Stimulated activated CD8-positive, alpha-beta memory T cell treated with anti-CD3 and anti-CD28 coated beads, Interleukin-15, amount 100 ng/mL, for 24 hours (primary cell): ENCODE results near the gene SPIN1.

Experiments used
- DNase-seq: peaks from one replicate; pipeline ENCODE4 v3.0.0-alpha.2; 2020; ENCODE audit warnings: low read depth

SPIN1 gene

GRCh38 chr9:88436379-88436778, 48.1 kb downstream of the SPIN1 start:
- DNase-seq: no peak

DNA sequence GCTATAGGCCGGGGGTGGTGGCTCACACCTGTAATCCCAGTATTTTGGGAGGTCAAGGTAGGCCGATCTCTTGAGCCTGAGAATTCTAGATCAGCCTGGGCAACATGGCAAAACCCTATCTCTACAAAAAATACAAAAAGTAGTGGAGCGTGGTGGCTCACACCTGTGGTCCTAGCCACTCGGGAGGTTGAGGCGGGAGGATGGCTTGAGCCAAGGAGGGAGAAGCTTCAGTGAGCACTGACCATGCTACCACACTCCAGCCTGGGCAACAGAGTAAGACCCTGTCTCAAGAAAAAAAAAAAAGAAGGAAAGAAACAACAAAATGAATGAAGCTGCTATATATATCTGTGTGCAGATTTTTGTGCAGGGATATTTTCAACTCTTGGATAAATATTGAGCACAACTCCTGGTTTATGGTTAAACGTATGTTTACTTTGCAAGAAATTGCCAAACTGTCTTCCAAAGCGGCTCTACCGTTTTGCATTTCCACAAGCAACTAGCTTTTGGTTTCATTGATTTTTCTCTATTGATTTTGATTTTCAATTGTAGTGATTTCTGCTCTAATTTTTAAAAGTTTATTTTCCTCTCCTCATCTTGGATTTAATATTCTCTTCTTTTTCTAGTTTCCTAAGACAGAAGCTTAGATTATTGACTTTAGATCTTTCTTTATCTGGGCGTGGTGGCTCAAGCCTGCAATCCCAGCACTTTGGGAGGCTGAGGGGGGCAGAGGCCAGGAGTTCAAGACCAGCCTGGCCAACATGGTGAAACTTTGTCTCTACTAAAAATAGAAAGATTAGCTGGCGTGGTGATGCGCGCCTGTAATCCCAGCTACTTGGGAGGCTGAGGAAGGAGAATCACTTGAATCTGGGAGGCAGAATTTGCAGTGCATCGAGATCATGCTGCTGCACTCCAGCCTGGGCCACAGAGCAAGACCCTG, 49.2 kb downstream of the SPIN1 start:
- no peak for DNase-seq

DNA sequence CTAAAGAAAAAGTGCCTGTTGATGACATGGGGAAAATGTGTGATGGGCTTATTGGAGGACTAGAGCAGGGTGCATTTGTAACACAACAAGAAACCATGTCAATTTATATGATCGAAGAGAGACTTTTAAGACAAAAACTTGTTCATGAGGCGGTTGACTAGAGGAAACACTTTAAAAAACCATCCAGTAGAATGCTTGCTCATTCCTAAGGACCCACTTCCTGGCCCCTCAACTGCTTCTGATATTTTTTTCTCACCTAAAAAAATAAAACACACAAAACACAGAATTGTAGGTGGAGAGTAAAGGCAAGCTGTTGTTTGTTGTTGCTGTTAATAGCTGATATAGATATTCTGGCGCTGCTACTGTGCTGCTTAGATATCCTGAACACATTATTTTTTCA, 50.6 kb downstream of the SPIN1 start:
- no peak for DNase-seq

DNA sequence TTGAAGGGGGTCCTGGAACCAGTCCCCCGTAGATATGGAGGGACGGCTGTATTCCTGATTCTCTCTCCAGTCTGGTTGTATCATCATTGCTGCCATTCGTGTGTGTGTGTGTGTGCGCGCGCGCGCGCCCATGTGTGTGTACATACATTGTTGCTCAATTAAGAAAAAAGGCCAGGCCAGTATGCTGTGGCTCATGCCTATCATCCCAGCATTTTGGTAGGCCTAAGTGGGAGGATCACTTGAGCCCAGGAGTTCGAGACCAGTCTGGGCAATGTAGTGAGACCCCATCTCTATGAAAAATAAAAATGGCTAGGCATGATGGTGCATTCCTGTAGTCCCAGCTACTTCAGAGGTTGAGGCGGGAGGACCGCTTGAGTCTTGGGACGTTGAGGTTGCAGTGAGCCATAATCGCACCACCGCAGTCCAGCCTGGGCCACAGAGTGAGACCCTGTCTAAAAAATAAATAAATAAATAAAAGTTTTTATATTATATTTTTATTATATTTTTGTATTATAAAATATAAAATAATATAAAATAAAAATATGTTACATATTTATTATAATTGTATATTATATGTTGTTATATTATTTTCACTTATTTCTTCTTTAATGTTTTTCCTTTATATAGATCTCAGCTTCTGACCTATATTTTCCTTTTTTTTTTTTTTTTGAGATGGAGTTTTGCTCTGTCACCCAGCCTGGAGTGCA, 53.2 kb downstream of the SPIN1 start:
- DNase-seq: no peak

- no peak for DNase-seq
These were observed 55.4 kb downstream of the SPIN1 start for GRCh38 chr9:88443480-88444113.

DNA sequence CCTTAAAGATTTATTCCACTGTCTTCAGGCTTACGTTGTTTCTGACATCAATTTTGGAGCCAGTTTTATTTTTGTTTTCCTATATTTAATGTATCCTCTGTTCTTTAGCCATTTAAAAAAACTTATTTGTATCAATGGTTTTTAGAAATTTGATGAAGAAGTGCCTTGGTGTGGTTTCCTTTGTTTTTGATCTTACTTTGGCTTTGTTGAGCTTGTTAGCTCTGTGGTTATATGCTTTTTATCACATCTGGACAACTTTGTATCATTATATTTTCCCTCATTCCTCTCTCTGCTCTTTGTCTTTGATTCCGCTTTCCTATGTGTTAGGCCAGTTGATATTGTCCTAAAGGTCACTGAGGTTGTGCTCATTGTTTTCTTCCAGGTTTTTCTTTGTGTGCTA, 58.5 kb downstream of the SPIN1 start:
- DNase-seq: no peak

GRCh38 chr9:88447431-88447830, 59.2 kb downstream of the SPIN1 start:
- no peak for DNase-seq

- DNase-seq: no peak
These were observed 62.9 kb downstream of the SPIN1 start for GRCh38 chr9:88451160-88451559.

GRCh38 chr9:88458716-88459465, 70.6 kb downstream of the SPIN1 start:
- no peak for DNase-seq

DNA sequence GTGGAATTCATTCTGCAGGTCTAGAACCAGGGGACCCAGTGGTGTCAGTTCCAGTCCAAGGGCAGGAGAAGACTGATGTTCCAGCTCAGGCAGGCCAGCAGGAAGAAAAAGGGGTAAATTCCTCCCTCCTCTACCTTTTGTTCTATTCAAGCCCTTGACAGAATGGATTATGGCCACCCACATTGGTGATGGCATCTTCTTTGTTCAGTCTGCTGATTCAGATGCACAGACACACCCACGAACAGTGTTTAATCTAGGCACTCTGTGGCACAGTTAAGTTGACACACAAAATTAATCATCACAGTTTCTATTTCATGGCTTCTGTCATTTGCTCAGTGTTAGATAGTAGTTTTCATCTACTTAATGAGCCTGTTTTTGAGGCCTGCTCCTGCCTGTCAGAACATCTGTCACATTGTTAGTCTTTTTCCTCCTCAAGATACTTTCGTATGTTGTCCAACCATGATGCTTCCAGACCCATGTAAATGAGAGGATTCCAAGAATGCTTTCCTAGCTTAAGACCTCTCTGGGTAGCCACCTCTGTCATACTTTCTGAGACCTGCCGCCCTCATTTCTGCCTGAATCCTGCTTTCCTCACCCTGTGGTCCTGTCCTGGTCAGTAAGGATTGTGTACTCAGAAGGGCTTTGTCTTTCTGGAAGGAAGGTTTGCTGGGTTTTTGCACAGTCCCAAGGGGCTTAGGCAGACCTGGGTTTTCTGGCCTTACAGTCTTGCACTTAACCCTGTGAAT, 72.5 kb downstream of the SPIN1 start:
- DNase-seq: no peak

DNA sequence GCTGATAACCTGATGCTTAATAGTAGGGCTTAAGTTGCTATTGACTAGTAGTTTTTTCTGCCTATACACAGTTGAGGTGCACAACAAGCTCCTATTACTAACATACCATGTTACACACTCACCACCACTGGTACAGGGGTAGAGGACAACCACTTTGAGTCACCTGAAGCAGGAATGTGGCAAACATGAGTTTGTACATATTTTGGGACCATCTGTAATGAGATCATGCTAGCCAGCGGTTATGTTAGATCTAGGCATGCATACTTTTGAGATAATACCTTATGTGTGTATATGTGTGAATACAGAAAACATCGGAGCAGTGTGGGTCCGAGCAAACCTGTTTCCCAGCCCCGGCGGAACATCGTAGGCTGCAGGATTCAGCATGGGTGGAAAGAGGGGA, 73.9 kb downstream of the SPIN1 start:
- no peak for DNase-seq

DNA sequence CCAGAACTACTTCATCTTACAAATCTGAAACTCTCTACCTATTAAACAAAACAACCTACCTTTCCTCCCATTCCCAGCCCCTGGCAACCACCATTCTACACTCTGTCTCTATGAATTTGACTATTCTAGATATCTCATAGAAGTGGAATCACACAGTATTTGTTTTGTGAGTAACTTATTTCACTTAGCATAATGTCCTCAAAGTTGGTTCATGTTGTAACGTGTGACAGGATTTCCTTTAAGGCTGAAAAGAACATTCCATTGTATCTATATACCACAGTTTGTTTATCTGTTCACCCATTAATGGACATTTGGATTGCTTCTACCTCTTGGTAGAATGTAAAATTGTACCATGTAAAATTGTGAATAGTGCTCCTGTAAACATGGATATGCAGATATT, 76.6 kb downstream of the SPIN1 start:
- DNase-seq: no peak

DNA sequence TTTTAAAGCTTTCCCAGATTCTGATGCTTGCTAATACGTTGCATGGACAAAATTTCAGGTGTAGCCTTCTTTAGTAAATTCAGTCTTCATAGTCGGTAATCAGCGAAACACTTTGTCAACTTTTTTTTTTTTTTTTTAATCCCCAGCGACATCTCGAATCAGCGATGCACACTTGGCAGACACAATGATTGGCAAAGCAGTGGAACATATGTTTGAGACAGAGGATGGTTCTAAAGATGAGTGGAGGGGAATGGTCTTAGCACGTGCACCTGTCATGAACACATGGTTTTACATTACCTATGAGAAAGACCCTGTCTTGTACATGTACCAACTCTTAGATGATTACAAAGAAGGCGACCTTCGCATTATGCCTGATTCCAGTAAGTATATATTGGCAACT, 80.0 kb downstream of the SPIN1 start:
- DNase-seq: no peak

DNA sequence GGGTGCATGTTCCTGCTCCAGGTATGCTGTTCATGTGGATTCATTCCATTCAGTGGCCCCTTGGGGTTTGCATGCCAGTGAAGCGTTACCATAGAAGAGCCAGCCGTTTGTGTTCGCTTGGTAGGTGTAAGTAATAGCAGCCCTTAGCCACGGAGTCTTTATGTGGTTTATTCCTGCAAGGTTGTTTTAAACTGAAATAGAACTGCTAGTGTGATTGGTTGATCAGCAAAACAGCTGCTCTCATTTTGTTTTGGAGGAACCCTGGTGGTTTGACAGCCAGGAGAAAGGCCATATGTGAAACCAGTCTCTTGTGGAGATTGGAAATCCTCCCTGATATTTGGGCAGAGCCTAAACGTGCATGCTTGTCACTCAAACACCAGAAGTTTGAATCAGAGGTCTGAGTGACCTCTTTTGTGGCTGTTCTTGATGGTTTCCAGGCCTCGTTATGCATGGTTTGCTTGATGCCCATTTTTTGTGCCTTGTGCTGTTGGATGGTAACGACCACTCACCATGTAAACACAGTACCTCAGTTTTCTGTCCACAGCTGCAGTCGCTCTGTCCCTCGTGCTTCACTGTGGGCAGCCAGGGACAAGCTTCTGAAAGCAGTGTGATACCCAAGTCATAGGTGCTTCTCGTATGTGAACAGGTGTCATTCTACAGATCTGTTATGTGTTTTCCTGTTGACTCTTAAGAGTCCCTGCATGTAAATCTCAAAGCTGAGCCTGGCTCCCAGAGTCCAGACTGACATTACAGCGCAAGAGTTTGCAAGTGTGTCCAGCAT, 88.4 kb downstream of the SPIN1 start:
- DNase-seq: no peak

- no peak for DNase-seq
These were observed 89.1 kb downstream of the SPIN1 start for GRCh38 chr9:88477300-88477751.

DNA sequence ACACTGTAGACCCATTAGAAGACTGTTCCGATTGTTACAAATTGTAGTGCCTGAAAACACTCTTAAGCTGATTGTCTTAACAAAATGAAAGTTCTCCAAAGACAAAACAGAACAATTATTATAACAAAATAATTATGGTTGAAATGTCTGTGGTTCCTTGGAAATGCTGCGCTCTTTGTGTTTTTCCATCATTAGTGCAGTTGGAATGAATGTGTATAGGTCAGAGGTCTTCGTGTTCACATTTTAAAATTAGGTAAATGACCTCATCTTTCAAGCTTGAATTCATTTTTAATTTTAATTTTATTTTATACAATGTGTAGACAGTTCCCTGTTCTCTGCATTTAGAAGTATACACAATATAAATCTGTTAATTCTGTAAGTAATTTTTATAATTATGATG, 90.0 kb downstream of the SPIN1 start:
- no peak for DNase-seq

GRCh38 chr9:88481933-88482332, 93.7 kb downstream of the SPIN1 start:
- no peak for DNase-seq

DNA sequence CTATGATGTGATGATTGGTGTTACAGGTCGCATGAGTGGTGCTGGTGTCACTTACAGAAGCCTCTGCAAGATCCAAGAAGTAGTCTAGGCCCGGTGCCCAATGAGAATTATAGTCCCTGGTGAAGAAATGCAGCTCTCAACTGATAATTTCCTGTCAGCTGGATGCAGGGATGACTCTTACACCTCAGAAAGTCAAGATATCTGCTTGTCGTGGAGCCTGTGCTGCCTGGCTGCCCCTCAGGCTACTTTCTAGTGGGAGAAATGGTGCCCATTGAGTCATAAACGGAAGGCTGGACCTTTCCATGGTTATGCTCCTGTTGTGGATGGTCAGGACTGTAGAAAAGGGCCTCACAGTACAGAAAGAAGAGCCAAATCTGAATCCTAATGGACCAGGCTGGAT, 99.9 kb downstream of the SPIN1 start:
- no peak for DNase-seq

DNA sequence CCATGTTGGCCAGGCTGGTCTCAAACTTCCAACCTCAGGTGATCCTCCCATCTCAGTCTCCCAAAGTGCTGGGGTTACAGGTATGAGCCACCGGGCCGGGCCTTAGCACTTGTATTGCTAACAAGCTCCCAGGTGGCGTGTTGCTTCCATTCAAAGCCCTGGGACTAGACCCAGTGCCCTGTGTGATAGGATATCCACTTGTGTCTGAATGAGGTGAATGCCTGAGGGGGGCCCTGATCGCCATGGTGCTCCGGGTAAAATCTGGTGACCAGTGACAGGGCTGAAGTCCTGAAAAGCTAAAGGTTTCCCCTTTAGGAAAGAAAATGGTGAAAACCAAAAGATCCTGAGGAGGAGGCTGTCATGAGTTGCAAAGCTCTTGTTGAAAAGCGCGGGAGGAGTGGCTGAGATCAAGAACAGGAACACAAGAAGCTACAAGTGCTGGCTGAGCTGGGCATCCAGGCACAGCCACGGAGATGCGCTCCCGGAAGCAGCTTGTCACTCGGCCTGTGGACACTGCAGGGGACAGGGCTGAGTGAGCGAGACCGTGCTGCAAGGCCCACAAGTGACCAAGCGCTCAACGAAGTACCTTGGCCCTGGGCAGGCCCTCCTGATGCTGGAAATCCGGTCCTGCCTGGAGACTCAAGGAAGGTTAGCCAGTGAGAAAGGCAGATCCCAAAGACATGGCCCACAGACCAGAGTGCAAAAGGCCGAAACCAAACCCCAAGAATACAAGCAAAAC, 106.9 kb downstream of the SPIN1 start:
- no peak for DNase-seq

DNA sequence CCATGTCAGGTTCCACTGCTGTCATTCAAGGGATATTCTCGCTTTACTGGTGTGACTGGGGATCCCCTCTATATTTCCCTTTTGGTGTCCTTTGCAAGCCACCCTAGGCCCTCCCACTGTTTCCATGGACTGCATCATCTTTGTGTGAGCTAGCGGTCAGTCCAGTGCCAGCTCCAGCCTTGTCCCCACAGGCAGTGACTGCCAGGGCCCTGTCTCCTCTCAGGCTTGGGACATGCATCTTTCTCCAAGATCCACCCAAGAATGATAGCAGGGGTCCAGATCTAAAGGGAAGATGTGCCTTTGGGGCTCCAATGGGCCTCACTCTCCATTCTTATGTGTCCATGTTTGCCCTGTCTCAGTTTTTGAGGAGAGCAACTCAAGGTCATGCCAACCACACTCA, 109.0 kb downstream of the SPIN1 start:
- DNase-seq: no peak
